ENCODE results near the gene GPATCH1. TPM values are rescaled to one million over a fixed set of nuclear protein-coding genes. Genes with fewer than 3 reads are reported as not detected.

Gene GPATCH1
- total and polyA plus RNA-seq, 10 of the 15 experiments (the other 5 are each of a cell fraction or from before 2014, with no cell fraction given) = 4.5 to 9.6 (median 7.2) TPM

DNA sequence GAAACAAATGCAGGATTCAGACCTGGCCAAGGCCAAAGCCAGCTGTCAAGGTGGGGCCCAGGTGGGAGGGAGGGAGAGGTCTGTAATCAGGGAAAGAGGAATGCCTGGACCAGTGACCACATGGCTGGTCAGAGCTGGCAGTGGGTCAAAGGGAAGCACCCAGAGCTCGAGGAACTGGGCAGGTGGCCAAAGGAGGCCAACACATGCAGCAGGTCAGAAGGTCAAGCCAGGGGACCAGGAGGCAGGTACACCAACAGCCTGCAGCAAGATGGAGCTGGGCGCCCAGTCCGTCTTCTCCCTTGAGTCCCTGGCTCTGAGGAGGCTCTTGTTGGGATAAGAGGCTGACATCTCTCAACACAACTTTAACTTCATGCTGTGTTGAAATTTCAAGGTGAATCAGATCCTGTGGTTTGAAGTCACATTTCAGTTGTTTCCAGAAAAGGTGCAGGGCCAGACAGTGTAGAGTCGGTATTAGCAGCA is 17.1 kb downstream of the GPATCH1 start:
- Histone ChIP-seq H3K4me2 (ENCODE audit: control insufficient read depth, insufficient read depth) (no peak overlapping the region), H3K4me1 (ENCODE audit: control insufficient read depth, insufficient read depth, low read length) (no peaks in the 10 kb centered on the region), H3K9ac (ENCODE audit: control insufficient read depth, insufficient read depth, low read length) (no peak overlapping the region), H4K20me1 (ENCODE audit: control insufficient read depth, insufficient read depth) (no peaks in the 10 kb centered on the region), H3K27me3 (replicated peaks in 1 of 2; ENCODE audit: control insufficient read depth in 2 of 2, insufficient read depth in 2 of 2, low read length in 1 of 2) (no peaks in the 10 kb centered on the region), H3K27ac (ENCODE audit: control insufficient read depth, insufficient read depth) (no peak overlapping the region), H2AFZ (ENCODE audit: control insufficient read depth, low read depth, low read length) (no peak overlapping the region), H3K79me2 (ENCODE audit: control insufficient read depth, insufficient read depth, low read length) (no peaks in the 10 kb centered on the region), H3K4me3 (no peak overlapping the region), H3K9me3 (replicated peaks; ENCODE audit: control insufficient read depth, insufficient read depth, low read length) (no peaks in the 10 kb centered on the region), H3K36me3 (ENCODE audit: control insufficient read depth in 2 of 2, insufficient read depth in 2 of 2, low read length in 1 of 2) (peaks cover 9 to 33% of the 10 kb centered on the region in 2 experiments)
- ATAC-seq (no peak), FAIRE-seq (no peak), DNase-seq (ENCODE audit: low read depth, low spot score) (no peak)
- in situ Hi-C loops (cut with MboI) = no loop called here
- TF ChIP-seq IRF4 (IDR thresholded peaks at IDR 0.05; ENCODE audit: low read depth, low read length) (no peak), RAD21 (IDR thresholded peaks at IDR 0.05; ENCODE audit: insufficient read depth, low read depth, low read length) (no peak), ESRRA (IDR thresholded peaks at IDR 0.05; ENCODE audit: low read length) (no peak), HCFC1 (IDR thresholded peaks at IDR 0.05; ENCODE audit: low read length) (no peak), NBN (IDR thresholded peaks at IDR 0.05) (no peak), PML (IDR thresholded peaks at IDR 0.05; ENCODE audit: low read length) (no peak), ZNF24 (IDR thresholded peaks at IDR 0.05) (no peak), BACH1 (IDR thresholded peaks at IDR 0.05; ENCODE audit: borderline replicate concordance) (no peak), SMAD5 (IDR thresholded peaks at IDR 0.05; ENCODE audit: low read depth) (no peak), NRF1 (conservative IDR thresholded peaks at IDR 0.05; ENCODE audit: low read depth, low read length) (no peak), DPF2 (IDR thresholded peaks at IDR 0.05) (no peak), STAT3 (IDR thresholded peaks at IDR 0.05; ENCODE audit: low read depth, low read length) (no peak), SMC3 (IDR thresholded peaks at IDR 0.05; ENCODE audit: borderline replicate concordance, low read length) (no peak), KLF5 (IDR thresholded peaks at IDR 0.05; ENCODE audit: partially characterized antibody) (no peak)
- TF ChIP-seq, protein P1, sequence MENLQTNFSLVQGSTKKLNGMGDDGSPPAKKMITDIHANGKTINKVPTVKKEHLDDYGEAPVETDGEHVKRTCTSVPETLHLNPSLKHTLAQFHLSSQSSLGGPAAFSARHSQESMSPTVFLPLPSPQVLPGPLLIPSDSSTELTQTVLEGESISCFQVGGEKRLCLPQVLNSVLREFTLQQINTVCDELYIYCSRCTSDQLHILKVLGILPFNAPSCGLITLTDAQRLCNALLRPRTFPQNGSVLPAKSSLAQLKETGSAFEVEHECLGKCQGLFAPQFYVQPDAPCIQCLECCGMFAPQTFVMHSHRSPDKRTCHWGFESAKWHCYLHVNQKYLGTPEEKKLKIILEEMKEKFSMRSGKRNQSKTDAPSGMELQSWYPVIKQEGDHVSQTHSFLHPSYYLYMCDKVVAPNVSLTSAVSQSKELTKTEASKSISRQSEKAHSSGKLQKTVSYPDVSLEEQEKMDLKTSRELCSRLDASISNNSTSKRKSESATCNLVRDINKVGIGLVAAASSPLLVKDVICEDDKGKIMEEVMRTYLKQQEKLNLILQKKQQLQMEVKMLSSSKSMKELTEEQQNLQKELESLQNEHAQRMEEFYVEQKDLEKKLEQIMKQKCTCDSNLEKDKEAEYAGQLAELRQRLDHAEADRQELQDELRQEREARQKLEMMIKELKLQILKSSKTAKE (IDR thresholded peaks at IDR 0.05; ENCODE audit: low read depth, poor library complexity, severe bottlenecking) = no peak
- TF ChIP-seq, protein P2, sequence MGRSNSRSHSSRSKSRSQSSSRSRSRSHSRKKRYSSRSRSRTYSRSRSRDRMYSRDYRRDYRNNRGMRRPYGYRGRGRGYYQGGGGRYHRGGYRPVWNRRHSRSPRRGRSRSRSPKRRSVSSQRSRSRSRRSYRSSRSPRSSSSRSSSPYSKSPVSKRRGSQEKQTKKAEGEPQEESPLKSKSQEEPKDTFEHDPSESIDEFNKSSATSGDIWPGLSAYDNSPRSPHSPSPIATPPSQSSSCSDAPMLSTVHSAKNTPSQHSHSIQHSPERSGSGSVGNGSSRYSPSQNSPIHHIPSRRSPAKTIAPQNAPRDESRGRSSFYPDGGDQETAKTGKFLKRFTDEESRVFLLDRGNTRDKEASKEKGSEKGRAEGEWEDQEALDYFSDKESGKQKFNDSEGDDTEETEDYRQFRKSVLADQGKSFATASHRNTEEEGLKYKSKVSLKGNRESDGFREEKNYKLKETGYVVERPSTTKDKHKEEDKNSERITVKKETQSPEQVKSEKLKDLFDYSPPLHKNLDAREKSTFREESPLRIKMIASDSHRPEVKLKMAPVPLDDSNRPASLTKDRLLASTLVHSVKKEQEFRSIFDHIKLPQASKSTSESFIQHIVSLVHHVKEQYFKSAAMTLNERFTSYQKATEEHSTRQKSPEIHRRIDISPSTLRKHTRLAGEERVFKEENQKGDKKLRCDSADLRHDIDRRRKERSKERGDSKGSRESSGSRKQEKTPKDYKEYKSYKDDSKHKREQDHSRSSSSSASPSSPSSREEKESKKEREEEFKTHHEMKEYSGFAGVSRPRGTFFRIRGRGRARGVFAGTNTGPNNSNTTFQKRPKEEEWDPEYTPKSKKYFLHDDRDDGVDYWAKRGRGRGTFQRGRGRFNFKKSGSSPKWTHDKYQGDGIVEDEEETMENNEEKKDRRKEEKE (IDR thresholded peaks at IDR 0.05) = no peak
- TF ChIP-seq, protein P3, sequence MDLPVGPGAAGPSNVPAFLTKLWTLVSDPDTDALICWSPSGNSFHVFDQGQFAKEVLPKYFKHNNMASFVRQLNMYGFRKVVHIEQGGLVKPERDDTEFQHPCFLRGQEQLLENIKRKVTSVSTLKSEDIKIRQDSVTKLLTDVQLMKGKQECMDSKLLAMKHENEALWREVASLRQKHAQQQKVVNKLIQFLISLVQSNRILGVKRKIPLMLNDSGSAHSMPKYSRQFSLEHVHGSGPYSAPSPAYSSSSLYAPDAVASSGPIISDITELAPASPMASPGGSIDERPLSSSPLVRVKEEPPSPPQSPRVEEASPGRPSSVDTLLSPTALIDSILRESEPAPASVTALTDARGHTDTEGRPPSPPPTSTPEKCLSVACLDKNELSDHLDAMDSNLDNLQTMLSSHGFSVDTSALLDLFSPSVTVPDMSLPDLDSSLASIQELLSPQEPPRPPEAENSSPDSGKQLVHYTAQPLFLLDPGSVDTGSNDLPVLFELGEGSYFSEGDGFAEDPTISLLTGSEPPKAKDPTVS (IDR thresholded peaks at IDR 0.05; ENCODE audit: low read depth, low read length) = no peak
- 92% methylated on average over 4 of the region's 4 CpGs for WGBS (ENCODE audit: insufficient coverage, insufficient replicate concordance, low lambda C conversion rate, missing lambda C conversion rate)
- no TSS peak for BruUV-seq (replicated peaks)
- ChIA-PET POLR2A (interaction anchor here (1.0 kb wide), 1 partner anchor 407 kb away, joined by 4 read pairs; no protein-coding TSS in a partner anchor), CTCF (interaction anchor here (0.6 kb wide), 1 partner anchor 25 kb away, joined by 3 read pairs; no protein-coding TSS in a partner anchor), RAD21 (ENCODE audit: unreplicated experiment) (no interaction called here), SMC1A (ENCODE audit: uncharacterized antibody, unreplicated experiment) (no interaction called here)
- intact Hi-C loops (cut with micrococcal nuclease; ENCODE audit: unreplicated experiment) = no loop called here
